Activated naive CD4-positive, alpha-beta T cell (primary cell): ENCODE measurements around the gene ZNF576.
"Not testable (repeated sequence)": the region's sequence is repeated elsewhere in the genome, so short reads cannot be mapped to it uniquely, and the experiment has no call there.

Source experiments
- DNase-seq, 4 experiments: peaks; one replicate each; lab custom pipeline; 2025; lab: John Stamatoyannopoulos, UW

The ZNF576 gene

DNA sequence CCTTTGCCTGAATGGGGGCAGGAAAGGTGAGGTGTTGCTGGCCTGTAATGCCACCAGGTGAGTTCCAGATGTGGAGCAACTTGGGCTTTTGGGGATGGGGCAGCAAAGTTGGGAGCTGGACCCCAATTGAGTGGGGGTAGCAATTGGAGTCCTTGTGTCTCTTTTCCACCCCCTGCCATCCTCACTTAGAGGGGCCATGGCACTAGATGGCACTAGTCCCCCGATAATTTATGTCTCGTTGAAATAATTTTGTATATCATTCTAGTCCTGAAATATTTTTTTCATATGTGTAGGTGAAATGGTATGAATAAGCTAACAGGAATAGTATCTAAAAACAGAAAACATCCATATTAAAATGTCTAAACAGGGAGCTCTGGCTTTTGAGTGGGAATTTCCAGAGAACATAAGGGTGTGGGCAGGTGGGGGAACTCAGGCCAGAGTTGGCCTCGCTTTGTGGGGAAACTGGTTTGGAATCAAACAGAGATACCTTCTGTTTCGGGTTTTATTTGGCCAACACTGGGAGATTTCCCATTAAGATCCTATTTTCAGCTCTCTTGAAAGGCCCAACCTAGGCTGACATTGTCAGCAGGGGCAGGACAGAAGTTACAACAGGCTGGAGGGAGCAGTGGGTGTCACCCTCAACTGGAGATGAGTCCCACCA is 3.4 kb downstream of the ZNF576 start:
- DNase-seq, result no peak

- DNase-seq, result not testable (repeated sequence)
These were observed 3.9 kb downstream of the ZNF576 start for GRCh38 chr19:43600326-43600725.

- DNase-seq, result no peak
These were observed 9.6 kb downstream of the ZNF576 start for GRCh38 chr19:43605875-43606568.

DNA sequence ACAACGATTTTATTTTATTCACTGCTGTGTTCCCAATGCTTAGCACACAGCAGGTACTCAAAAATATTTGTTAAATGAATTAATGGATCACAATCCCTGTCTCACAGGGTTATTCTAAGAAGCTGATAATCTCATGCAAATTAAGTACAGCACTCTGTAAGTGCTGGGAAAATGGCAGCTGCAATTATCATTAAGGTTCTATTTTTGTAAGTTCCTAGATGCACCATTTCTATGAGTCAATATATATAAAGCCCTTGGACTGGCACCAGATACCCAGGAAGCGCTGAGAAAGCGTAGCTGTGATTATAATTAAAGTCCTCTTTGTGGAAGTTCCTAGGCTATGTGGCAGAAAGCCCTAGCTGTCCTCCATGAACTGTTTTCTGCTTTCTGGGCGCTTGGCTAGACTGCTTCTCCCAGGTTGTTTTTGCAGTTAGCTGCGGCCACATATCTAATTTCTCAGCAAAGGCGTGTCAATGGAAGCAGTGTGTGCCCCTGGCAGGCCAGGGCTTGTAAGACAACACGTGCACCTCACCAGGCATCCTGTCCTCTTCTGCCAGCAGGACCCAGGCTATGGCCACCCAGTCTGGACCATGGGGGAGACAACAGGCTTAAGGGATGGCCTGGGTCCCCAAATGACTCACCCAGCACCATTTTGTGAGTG is 10.3 kb downstream of the ZNF576 start:
- no peak for DNase-seq

DNA sequence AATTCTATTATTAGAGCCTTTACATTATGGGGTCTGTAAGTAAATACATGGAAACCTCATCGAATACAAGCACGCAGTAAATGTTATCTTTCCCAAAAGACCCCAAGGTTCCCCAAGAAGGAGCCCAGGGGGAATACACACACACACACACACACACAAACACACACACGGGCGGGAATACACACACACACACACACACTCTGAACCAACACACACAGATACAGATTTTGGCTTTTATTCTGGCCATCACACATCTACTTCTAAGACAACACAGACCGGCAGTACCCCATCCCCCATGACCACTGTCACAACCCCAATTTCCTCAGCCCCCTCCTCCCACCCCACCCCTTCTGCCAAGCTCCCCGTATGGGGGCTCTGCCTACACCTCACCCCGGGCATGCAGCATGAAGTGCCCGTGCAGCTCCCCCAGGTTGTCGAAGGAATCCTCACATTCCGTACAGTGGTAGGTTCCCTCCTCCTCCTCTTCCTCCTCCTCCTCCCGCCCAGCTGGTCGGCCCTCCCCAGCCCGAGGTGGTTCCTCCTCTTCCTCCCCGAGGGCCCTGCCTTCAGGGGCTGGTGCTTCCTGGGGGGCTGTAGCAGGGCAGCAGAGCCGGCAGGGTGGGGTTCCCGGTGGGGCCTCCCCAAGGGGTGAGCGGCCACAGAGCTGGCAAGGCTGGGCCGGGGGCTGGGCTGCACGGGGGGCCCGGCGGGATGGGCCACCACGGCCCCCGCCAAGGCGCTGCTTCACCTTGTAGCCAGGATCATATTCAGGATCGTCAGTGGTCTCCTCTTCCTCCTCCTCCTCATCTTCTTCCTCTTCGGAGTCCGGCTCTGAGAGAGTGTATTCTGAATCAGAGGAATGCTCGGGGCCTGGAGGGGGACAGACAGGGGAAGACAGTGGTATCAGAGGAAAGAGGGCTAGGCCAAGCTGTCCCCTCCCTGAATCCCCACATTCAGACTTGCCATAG is 11.1 kb downstream of the ZNF576 start:
- DNase-seq, result no peak

DNA sequence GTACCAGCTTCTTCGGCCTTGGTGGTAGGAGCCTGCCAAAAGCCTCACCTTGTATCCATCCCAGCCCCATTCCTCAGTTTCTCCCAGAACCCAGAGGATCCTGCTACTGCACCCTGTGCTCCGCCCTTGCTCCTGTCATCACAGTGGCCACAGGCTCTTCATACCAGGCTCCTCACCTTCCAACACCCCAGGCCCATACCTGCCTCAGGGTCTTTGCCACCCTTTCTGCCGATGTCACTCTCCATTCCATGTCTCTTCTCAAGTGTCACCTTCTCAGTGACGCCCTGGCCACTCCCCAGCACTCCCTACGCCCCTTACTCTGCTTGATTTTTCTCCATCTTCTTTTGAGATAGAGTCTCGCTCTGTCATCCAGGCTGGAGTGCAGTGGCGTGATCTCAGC is 13.5 kb downstream of the ZNF576 start:
- no peak for DNase-seq

DNA sequence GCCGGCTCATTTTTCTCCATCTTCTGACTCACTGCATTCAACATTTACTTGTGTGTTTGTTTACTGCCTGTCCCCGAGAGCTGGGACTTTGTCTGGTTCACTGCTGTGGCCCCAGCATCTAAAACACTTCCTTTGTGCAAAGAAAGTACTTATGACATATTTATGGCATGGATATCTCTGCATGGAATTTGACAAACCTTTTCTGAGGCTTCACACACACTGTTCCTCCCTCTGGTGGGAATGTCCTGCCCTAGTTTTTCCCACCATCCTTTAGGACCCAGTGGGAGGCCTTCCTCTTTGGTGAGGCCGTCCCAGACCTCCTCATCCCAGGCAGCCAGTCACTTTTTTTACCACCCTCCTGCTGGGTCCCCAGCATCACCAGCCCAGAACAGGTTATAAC is 14.1 kb downstream of the ZNF576 start:
- DNase-seq, result no peak

GRCh38 chr19:43611788-43612187 is 15.4 kb downstream of the ZNF576 start, which contains the start of gene SRRM5:
Gene SRRM5, plus strand, starts transcription at chr19:43612088. Its CDS starts 34 bp downstream, at chr19:43612122.
- no peak for DNase-seq

- no peak for DNase-seq
These were observed 16.0 kb downstream of the ZNF576 start for GRCh38 chr19:43612374-43612773.

GRCh38 chr19:43616306-43616705 is 19.9 kb downstream of the ZNF576 start:
- DNase-seq, result no peak

DNA sequence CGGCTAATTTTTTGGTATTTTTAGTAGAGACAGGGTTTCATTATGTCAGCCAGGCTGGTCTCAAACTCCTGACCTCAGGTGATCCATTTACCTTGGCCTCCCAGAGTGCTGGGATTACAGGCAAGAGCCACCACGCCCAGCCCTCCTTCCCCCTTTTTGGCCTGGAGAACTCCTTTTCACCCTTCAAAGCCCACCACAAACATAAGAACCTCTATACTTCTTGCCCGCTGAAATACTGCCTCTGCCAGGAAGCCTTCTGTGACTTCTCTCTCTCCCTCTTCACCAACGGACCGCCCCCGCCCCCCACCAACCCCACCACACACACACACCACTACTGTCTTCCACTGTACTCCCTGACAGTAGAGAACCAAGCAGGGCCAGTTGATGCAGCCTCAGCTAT is 20.6 kb downstream of the ZNF576 start:
- DNase-seq, result no peak

DNA sequence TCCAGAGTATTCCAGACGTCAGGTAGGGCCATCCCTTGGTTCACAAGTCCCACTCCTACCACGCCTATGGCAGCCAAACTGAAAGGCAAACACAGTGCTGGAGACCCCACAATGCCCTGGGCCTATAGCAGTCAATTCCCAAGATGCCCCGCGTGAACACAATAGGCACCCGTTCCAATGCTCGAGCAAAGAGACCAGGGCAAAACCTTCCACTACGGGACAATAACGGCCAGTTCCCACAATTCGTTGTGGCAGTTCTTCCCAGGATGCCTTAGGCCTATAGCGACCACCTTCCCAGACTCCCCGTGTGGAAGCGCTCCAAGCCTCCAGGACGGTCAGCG is 22.5 kb downstream of the ZNF576 start:
- peak in 1 of 4 experiments; percentile 12 for DNase-seq

- DNase-seq, result peak; percentile 61 to 80 (median 73)
These were observed 23.1 kb downstream of the ZNF576 start, which contains the start of gene ZNF428 for GRCh38 chr19:43619262-43620060. Gene ZNF428, minus strand, starts transcription at chr19:43619629. Its CDS starts 5,325 bp downstream, at chr19:43614304.

DNA sequence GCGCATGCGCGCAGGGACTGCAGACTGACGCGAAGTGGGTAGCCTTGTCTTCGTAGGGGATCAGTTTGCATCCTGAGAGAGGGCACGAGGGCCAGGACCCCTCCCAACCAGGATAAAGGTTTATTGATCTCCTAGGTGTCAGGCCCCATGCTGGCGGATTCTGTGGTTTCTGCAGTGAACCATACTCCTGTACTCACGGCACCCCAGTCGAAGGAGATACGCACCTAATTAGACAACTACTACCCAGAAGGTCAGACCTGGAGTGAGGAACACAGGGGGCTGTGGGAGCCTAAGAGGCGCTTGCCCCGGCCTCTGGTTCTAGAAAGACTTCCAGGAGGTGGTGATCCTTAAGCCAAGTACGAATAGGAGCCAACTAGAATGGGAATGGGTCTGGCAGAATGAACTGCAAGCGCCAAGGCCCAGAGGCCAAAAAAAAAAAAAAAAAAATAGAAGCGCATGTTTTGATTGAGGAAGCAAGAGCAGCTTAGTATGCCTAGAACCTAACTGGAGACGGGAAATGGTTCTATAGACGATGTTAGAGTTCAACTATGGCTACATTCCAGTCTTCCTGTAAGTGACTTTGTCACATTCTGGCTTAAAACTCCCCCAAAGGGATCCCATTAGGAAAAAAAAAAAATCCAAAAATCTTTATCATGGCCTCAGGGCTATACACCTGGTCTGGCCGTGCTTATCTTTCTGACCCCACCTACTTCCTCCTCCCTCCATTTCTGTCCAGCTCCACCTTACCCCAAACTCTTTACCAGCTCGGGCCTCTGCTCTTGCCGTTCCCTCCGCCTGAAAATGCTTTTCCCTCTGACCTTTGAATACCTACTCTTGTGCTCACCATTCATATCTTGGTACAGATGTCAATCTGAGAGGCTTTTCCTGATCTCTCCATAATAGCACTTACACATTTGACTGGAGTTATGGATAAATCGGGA is 23.9 kb downstream of the ZNF576 start:
- peak in 1 of 4 experiments; percentile 76 for DNase-seq

- DNase-seq, result no peak
These were observed 25.7 kb downstream of the ZNF576 start for GRCh38 chr19:43622070-43622469.

- no peak for DNase-seq
These were observed 26.6 kb downstream of the ZNF576 start for GRCh38 chr19:43622956-43623355.

GRCh38 chr19:43623889-43624670 is 27.7 kb downstream of the ZNF576 start:
- DNase-seq, result no peak

DNA sequence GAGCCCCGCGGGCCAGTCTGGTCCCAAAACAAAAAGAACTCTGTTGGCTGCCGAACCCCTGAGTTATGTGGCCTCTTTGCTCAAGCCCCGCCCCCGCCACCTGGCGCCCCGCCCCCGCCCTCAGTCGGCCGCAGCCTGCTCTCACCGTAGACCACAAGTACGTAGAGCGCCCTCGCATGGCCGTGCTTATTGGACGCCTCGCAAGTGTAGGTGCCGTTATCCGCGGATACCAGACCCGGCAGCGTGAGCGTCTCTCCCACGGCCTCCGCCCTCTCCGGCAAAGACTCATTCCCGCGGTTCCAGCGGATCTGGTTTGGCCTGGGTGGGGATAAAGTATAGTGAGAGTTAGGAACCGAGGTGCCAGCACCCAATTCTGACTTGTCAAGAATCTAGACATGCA is 28.5 kb downstream of the ZNF576 start:
- DNase-seq, result peak; percentile 47 to 84 (median 75)
